Stimulated activated CD8-positive, alpha-beta memory T cell treated with anti-CD3 and anti-CD28 coated beads, Interleukin-4, amount 100 ng/mL, for 48 hours (primary cell): ENCODE measurements around the gene ANKRD23.
"Not testable (repeated sequence)": the region's sequence is repeated elsewhere in the genome, so short reads cannot be mapped to it uniquely, and the experiment has no call there.

Experiments used
- DNase-seq: peaks from one replicate; pipeline ENCODE4 v3.0.0-alpha.2; 2020

ANKRD23 gene

DNA sequence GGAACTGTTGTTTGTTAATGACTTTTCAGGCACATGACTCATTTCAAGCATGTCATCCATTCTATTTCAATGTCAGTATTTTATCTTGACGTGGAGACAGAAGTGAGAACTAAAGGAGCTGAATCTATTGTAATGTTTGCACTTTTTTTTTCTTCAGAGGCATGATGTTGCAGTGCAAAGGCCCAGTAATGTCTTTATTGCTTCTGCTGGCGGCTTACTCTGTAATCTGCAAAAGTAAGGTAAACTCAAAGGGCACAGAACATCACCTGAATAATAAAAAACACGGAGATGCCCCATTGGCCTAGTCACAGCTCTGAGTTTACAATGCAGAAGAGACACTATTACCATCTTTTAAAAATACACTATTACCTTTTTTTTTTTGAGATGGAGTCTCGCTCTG lies 30.2 kb downstream of the ANKRD23 start:
- DNase-seq = no peak

GRCh38 chr2:96811917-96812316 lies 31.9 kb downstream of the ANKRD23 start:
- no peak for DNase-seq

- DNase-seq = no peak
Measured at GRCh38 chr2:96810783-96811192, 33.0 kb downstream of the ANKRD23 start.

GRCh38 chr2:96809951-96810782 lies 33.7 kb downstream of the ANKRD23 start:
- DNase-seq = no peak

DNA sequence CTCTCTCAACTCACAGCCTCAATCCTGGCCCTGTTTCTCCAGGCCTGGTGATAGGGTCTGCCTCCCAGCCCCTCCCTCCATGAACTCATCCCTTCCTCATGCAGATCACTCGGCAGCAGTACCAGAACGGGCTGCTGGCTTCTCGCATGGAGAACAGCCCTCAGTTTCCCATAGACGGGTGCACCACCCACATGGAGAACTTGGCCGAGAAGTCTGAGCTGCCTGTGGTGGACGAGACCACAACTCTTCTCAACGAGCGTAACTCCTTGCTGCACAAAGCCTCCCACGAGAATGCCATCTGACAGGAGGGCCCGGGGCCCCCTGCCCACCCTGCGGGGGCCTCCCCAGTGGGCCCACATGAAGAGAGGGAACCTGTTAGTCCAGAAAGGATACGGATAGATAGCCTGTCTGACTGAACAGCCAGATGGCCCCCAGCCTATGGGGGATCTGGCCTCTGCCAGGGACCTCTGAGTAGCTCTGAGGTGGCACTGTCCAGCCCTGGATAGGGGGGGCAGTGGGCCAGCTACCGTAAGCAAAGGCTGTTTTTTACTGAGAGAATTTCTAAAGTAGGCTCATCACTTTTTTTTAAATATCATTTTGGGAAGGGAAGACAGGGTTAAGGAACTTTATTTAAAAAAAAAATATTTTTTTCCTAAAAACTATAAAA lies 34.5 kb downstream of the ANKRD23 start:
- no peak for DNase-seq

DNA sequence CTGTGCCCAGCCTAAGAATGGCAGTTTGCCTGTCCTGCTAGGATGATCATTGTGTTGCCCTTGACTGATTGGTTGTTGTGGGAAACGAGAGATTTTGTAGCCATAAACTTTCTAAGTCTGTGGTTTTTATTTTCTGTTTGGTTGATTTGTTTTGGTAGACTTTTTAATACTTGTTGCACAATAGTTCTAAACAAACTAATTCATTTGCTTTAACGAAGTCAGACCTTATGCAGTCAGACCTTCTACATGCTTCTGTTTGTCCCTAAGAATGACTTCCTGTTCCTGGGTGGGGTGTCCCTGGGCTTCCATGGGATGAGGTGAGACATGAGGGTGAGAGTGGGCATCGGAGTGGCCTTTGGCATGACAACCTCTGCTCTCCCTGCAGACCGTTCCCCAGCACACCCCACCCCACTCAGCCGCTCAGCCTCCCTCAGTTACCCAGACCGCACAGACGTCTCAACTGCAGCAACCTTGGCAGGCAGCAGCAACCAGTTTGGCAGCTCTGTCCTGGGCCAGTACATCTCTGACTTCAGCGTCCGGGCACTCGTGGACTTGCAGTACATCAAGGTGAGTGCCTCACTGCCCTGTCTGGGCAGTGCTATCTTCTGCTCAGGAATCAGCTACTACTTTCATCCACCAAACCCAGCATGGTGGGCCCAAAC lies 35.5 kb downstream of the ANKRD23 start:
- no peak for DNase-seq

GRCh38 chr2:96807127-96807471 lies 36.7 kb downstream of the ANKRD23 start:
- DNase-seq = no peak

DNA sequence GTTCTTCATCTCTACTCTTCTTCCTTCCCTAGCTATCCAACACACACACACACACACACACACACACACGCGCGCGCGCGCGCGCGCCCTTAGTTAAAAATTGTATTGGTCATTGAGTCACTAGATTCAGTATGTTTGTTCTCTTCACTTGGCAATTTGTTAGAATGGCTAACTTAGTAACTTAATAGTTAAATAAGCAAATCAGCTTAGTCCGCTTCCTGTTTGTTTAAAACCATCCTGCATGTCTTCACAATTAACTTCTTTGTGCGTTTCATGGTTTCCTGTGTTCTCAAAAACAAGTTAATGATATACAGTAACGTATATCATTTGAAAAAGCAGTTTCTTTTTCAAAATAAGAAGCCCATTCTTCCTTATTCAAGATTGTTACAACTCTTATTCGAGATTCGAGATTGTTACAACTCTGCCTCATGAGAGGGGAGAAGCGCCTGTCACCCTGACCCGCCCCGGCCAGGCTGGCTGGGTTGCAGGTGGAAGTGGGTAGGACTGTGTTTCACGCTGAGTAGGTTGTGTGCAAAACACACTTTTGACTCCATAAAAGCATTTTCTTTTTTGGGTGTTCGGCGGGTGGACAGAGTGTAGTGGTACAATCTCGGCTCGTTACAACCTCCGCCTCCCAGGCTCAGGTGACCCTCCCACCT lies 37.2 kb downstream of the ANKRD23 start:
- no peak for DNase-seq

GRCh38 chr2:96805946-96806345 lies 37.9 kb downstream of the ANKRD23 start:
- not testable (repeated sequence) for DNase-seq

GRCh38 chr2:96804986-96805385 lies 38.8 kb downstream of the ANKRD23 start:
- DNase-seq = no peak

DNA sequence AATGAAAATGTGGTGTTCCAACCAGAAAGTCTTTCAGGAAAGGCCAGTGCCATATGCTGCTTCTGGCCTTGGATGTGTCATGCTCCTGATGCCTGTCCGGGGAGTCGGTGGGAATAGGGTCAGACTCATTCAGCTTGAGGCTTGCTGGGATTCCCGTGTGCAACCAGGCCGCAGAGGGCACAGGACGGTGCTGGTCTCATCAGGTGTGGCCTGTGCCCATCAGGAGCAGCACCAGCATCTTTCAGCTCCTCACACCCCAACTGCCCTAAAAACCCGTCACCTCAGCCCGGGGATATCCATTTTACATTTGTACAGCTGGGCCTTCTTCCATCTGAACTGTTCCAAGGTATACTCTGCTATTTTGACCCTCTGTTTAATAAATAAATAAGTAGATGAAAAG lies 41.1 kb downstream of the ANKRD23 start:
- no peak for DNase-seq

GRCh38 chr2:96801786-96802595 lies 41.8 kb downstream of the ANKRD23 start:
- peak; percentile 44 for DNase-seq

DNA sequence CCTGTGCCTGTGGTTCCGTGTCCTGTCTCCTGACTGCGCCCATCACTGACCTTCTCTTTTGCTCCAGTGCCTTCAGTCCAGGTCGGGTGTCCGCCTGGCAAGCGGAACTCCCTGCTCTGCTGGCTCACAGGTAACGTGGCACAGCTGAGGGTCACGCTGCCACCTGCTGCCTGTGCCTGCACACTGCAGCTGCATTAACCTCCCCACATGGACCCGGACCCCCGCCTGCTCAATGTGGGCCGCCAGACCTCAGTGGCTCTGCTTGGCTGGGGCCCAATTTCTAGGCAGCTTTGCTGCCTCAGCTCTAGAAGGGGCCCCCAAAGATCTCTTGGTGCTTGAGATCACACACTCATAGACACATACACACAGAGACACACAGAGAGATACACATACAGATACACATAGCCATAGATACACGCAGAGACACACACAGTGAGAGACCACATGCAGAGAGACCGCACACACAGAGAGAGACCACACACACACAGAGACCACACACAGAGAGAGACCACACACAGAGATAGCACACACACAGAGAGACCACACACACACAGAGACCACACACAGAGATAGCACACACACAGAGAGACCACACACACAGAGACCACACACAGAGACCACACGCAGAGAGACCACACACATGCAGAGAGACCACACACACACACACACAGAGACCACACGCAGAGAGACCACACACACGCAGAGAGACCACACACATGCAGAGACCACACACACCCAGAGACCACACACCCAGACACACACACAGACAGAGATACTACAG lies 42.6 kb downstream of the ANKRD23 start:
- peak; percentile 83 for DNase-seq

DNA sequence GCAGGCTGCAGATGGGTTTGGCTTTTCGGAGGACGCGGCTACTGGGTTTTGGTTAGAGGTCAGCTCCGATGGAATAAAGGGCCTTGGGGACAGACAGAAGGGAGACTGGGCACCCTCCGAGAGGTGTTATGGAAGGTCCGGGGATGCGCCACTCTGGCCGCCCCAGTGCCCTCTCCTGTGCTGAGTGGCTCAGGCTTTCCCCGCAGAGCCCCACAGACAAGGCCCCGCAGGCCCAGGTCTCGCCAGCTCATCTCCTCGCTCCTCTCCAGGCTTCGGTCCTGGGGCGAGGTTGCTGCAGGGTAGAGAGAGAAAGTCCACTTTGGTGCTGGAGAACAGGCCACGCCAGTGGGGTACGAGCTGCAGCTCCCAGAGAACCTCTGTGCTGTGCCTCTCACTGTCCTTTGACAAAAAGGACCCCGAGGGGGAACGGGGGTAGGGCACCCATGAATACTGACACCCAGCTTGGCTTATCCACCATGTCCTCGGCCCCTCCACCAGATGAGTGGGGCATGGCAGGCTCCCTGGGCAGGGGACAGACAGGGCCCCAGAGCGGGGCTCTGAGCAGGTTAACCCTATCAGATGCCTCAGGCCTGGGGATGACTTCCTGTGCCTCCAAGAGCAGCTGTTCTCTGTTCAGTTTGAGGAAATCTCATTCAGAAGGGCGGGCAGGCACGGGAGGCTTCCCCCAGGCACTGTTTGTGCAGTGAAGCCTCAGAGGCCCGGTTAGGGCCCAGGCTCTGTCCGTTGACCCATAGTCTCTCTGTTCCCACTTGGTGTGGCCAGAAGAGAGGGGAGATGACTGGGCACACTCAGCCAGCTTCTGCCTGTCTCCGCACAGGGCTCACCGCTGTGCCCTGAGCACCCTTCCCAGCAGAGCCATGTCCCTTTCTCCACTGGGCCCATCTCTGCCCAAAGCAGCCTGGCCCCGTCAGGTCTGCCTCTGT lies 43.5 kb downstream of the ANKRD23 start:
- DNase-seq = no peak

DNA sequence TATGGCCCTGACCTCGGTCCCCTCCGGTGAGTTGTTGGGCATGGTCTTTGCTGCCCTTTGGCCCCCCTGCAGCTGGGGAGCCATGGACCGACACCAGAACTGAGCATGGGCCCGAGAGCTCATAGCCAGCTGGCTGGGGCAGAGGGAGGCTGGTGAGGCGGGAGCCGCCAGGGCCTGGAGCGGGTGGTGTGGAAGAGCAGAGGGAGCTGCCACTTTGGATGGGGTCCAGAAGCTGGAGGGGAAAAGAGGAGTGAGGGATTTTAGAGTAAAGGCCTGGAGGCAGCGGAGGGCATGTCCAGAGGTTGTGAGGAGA lies 44.2 kb downstream of the ANKRD23 start:
- DNase-seq = no peak

DNA sequence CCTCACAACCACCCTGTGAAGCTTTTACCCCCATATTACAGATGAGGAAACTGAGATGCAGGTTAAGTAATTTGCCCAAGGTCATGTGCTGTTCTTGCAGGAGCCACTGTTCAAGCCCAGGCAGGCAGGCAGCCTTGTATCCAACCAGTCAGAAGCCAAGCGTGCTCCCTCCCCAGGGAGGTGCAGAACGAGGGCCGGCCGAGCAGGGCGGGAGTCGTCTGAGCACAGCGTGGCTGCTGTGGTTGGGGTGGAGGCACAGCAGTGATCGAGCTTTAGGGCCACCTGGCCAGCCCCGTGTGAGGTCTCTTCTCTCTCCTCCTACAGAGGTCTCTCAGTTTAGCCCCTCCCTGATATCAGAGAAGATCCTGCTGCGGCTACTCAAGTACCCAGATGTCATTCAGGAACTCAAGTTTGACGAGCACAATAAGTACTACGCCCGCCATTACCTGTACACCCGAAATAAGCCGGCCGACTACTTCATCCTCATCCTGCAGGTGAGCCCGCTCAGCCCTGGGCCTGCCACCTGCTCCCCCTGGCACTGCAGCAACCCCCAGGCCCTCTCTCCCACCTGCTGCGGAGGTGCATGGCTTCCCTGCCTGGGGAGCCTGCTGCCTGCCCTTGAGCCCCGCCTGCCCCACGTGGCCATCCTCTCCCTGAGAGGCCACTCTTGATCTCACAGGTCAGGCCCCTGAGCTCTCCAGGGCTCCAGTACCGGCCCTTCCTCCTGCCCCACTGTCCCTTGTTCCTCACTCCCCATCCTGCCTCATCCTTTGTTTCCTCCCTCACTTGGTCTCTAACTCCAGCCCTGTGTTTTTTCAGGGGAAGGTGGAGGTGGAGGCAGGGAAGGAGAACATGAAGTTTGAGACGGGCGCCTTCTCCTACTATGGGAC lies 44.8 kb downstream of the ANKRD23 start:
- no peak for DNase-seq

- DNase-seq = no peak
Measured at GRCh38 chr2:96797066-96797625, 46.7 kb downstream of the ANKRD23 start.

DNA sequence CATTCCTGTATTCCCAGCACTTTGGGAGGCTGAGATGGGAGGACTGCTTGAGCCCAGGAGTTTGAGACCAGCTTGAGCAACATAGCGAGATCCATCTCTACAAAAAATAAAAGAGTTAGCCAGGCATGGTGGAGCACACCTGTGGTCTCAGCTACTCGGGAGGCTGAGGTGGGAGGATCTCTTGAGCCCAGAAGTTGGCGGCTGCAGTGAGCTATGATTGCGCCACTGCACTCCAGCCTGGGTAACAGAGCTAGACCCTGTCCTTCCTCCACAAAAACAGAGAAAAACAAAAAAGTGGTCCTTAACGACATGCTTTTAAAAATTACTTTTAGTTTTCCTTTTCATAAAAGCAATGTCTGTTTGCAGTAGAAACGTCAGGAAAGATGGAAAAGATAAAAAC lies 47.3 kb downstream of the ANKRD23 start:
- not testable (repeated sequence) for DNase-seq

- no peak for DNase-seq
Measured at GRCh38 chr2:96795076-96795475, 48.7 kb downstream of the ANKRD23 start.
